Measurements from ENCODE around the gene CHST9. TPM values are rescaled to one million over a fixed set of nuclear protein-coding genes. Genes with fewer than 3 reads are reported as not detected.

The CHST9 gene
- 0.03 TPM in 1 of 5 replicates, not detected in the others for total RNA-seq (2022; extraction: Qiagen RNA extraction; ENCODE audit: low read depth)

GRCh38 chr18:27185025-27185763 is at the start of gene CHST9:
TSS of gene CHST9 (minus strand) at chr18:27185308. CDS start at chr18:27142809, 42,499 bp downstream.

DNA sequence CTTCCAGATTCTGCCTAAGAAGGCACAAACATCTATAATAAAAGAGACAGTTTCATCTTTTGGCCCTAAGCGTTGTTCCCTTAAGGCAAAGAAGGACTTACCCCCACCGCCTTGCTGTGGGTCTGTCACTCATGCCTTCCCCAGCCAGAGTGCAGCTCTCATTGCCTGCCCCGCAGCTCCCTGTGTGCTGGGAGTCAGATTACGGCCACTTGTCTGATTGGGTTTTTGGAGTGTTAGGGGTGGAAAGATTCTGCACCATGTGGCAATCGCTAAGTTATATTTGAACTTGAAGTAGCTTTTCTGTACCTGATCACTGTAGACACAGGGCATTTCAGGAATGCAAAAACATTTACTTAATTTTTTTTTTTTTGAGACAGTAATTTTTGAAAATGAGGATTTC is 319.6 kb downstream of the CHST9 start, which contains the start of gene AQP4:
TSS of gene AQP4 (minus strand) at position 151 of the 400 bp plus-strand sequence. CDS start at position 133, 18 bp downstream.

Measured in A549 treated with GW870086 at 1 μM for 4 hours (cell line).